ENCODE results near the gene MYMX.

- TF ChIP-seq CTCF (conservative IDR thresholded peaks at IDR 0.05; ENCODE audit: low read depth, low read length) (no peak), POLR2A (IDR thresholded peaks at IDR 0.05; ENCODE audit: low read depth, low read length) (no peak), BHLHE40 (IDR thresholded peaks at IDR 0.05; ENCODE audit: low read depth, low read length) (no peak)
Measured at GRCh38 chr6:44250067-44250717, 33.5 kb downstream of the MYMX start.

Data from IMR-90 (cell line).